NCI-H2107 (cell line): ENCODE measurements around the gene PIAS1.
"Not testable (repeated sequence)": the region's sequence is repeated elsewhere in the genome, so short reads cannot be mapped to it uniquely, and the experiment has no call there.

Source experiments
- DNase-seq: peaks from one replicate; lab custom pipeline; 2025; lab: John Stamatoyannopoulos, UW

Gene PIAS1

DNA sequence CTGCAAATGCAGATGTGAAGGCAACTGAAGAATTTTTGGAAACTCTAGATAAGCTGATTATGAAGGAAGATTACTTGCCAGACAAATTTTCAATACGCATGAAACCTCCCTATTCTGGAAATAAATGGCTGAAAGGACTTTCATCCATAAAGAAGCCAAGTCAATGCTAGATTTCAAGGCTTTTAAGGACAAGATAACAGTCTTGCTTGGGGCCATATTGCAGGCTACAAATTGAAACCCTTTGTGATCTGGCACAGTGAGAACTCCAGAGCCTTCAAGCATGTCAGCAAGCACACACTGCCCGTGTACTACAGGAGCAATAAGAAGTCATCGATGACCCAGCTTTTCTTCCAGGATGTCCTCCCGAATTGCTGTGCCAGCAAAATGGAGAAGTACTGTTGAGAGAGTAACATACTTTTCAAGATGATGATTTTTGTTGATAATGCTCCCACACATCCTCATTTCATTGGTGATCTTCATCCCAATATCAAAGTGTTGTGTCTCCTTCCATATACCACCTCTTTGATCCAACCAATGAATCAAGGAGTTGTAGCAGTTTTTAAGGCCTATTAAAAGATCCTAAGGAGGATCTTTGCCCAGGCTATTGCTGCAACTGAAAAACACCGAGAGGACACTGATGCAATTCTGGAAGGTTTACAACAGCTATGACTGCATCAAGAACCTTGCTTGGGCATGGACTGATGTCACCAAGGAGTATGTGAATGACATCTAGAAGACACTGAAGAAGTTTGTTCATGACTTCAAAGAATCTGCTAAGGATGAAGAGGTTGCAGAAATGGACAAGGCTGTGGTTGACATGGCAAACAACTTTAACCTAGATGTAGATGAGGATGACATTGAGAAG is 130.7 kb downstream of the PIAS1 start:
- no peak for DNase-seq

DNA sequence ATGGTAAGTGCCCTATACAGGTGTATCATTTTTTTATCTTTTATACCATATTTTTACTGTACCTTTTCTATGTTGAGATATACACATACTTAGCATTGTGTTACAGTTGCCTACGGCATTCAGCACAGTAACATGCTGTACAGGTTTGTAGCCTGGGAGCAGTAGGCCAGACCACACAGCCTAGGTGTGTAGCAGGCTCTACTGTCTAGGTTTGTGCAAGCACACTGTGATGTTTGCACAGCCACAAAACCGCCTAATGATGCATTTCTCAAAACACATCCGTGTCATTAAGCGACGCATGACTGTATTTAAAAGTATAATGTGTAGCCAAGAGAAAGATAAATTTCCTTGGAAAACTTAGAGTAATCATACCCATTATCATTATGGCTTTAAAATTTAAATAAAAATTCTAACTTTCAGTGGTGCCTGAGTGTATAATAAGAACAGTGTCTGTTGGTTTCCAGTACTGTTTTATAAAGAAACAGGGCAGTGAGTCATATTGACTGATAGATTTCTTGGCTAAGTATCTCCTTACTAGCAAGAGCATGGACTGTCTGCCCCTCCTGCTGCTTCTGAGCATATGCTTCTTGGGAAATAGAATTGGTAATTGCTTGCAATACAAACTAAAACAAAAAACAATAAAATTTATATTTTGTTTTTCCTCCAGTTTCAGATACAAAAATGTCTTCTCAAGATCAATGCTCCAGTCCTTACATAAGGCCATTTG is 132.7 kb downstream of the PIAS1 start:
- no peak for DNase-seq

DNA sequence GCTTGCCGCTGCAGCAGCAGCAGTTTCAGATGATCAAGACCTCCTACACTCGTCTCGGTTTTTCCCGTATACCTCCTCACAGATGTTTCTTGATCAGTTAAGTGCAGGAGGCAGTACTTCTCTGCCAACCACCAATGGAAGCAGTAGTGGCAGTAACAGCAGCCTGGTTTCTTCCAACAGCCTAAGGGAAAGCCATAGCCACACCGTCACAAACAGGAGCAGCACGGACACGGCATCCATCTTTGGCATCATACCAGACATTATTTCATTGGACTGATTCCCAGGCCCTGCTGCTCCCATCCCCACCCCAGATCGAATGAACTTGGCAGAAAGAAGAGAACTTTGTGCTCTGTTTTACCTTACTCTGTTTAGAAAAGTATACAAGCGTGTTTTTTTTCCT is 133.4 kb downstream of the PIAS1 start:
- no peak for DNase-seq

DNA sequence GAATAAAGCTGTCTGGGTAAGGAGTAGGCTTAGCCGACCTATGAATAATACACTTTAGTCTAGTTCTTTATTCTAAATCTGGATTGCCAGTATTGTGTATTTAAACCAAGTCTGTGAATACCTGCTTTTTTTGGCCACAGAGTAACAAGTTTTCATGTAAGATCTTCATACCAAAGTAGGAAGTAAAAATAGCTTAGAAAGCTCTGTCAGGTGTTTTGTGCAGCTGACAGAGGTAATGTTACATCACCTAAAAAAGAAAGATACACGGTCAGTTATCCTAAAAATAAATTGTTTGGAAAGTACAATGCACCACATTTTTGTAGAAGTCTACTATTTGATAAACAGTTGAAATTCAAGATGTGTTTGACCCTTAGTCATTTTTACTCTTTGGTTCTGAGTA is 134.5 kb downstream of the PIAS1 start:
- DNase-seq, result no peak

DNA sequence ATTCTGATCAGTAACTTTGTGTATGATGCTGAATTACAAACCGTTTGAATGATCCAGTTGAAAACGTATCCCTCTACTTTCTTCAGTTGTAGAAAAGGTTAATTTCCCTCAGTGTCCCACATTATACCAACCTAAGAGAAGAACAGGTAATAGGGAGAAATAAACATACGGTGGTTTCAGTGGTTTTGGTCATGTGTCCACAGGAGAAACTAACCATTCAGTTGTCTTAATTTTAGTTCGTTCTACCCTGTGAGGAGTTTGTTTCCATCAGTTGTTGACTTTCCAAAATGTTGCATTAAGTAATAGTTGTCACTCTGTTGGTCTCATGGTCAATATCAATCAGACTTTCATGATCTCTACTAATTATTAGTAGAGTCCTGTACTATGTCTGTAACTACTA is 135.9 kb downstream of the PIAS1 start:
- no peak for DNase-seq

DNA sequence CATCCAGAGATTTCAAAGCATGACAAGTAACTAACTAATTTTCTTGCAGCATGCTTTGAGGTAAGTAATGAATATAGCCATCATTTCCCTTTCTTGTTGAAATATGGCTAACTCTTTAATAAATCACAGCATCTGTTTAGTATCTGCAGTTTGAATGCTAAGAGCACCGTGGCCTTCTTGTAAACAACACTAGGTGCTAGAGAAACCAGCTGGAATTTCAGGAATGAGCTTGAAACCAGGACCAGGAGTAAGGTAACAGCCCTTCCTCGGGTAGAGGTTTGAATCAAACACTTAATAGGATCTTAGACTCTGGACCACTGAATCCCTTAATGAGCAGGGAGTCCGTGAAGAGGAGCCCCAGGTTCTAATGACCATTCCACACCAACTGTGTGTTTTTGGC is 137.4 kb downstream of the PIAS1 start:
- DNase-seq, result no peak

DNA sequence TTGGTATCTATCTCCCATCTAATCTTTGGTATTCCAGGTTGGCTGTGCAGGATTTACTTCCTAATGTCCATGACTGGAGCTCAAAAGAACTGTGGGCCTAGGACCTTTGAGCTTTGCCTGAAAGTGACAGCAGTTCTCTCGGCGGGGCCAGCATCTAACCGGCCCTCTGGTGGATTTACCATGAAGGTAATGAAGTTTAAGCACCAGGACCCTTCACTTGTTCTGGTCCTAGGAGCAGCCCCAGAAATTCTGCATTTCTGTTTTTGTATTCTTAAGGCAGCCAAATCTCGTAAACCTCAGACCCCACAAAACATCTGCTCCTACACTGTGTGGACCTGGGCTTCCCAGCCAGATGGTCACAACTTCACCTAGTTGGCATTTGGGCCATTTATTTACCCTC is 138.0 kb downstream of the PIAS1 start:
- no peak for DNase-seq

DNA sequence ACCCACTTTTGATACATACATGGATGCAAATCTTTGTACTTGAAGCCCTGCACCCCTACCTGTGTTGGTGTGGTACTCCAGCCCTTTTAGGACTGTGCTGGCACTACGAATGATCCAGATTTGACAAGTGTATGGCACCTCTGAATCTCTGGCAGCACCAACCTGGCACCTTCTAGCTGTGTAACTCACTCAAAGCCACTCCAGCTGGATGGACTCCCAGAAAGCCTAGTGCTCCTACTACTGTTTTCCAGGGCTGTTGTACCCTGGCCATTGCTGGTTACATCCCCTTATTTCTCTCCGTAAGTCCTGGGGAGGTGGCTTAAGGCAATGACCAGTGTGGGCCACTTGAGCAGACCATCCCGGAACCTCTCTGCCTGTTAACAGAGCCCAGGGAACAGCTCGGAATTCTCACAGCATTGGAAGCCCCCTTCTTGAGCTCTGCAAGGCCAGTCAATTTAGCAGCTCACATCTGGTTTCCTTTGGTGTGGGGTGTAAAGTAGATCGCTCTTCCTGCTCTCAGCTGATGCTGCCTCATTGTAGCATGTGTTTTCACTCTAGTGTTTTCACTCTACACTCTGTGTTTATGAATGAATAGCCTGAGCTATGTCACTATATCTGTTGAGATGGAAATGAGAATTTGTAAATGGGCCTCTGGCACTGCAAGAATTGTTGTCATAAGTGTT is 138.8 kb downstream of the PIAS1 start:
- DNase-seq, result no peak

DNA sequence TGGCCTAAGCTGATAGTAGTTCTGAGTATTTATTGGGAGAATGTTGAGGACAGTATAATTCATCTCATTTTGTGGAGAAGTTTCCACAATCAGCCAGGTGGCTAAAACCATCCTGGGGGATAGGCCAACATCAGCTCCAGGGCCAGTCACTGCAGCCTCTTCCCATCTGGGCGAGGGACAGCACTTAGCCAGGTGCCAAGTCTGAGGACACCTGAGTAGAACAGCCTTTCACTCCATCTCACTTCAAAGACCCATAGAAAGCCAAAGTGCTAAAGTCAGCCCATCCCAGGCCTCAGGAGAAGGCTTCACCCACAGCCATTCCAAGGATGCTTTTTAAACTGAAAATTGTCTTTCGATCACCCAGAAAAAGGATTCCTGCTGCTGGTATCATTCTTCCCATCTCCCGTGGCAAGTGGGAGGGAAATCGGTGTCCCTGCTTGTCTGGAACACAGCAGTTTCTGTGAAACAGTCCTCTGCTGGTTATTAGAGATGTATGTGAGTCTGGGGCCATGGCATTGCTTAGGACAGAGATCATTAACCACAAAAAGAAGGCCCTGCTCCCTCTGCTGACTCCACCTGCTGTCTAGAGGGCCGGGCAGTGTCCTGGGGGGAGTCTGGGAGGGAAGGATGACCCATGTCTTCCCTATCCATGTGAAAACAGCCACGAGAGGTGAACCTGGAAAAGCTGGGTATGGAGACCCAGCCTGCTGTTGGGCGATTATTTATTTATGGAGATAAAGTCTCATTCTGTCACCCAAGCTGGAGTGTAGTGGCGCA is 141.4 kb downstream of the PIAS1 start:
- DNase-seq, result no peak

DNA sequence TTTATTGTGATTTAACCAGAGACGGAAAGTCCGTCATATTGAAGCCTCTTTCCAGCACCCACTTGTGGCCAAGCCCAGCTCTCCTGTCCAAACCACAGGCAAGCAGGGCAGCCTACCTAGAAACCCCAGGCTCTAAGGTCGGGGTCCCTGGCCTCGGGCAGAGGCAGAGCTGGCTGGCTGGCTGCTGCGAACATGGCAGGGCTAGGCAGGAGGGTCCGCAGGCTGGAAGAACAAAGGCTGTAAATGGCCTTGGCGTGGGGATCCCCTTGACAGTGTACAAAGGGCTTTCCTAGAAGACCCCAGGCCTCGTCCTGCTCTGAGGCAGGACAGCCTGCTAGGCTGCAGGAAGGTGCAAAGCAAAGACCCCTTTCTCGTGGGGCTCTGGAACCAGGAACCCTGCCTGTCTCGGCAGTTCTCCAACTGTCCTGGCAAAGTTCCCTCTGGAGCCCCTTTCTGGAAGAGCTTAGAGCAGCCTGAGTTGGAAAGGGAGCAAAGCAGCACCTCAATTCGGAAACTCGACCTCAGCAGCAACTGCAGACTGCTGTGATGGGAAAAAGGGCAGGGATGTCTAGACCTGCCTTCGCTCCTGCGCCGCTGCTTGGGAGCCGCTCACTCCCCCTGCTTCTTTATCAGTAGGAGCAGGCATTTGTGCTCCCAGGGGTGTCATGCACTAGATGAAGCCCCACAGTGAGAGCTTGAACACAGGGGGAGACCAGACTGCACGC is 142.5 kb downstream of the PIAS1 start:
- no peak for DNase-seq

DNA sequence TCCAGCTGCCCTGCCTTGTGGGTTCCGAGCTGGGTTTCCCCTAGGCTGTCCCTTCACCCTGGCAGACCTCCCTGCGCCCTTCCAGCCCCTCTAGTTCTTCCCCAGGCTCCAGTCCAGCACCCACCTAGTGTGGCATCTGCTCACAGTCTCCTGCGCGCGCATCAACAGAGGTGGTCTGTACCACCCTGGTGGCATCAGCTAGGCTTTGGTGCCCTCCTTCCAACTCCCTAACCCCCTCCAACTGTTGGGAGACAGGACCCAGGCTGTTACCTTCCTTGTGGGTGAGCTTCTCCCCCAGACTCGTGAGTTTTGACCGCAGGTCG is 143.0 kb downstream of the PIAS1 start:
- no peak for DNase-seq

DNA sequence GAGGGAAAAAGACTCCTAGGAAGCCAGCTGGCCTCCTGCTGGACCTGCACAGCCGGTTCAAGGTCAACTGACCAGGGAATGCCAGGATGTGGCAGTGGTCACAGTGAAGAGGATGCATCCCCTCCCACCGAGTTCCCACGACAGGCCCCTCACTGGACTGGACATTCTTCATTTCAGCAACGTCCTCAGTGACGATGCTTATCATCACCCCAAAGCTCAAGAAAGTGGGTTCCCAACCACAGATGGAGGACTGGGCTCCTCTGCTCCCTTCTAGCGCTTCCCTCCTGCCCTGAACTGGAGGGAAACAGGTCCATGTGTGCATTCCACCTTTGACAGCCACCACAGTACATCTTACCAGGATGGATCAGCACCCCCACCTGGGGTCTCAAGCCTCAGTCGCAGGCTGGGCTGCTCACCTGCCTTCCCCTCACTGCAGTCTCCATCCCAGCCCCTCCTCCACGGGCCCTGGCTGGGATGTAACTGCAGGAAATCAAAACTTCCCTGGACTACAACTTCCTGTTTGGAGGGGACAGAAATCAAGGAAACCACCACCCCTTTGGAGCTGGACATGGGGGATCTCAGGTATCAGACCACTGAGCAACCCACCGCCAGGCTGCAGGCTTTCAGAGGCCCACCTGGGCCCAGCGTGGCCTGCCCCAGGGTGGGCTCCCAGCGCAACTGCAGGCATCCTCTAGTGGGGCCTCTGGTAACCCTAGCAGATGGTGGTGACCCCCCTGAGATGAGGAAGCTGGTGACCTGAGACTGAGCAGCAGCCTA is 143.7 kb downstream of the PIAS1 start:
- DNase-seq, result no peak

DNA sequence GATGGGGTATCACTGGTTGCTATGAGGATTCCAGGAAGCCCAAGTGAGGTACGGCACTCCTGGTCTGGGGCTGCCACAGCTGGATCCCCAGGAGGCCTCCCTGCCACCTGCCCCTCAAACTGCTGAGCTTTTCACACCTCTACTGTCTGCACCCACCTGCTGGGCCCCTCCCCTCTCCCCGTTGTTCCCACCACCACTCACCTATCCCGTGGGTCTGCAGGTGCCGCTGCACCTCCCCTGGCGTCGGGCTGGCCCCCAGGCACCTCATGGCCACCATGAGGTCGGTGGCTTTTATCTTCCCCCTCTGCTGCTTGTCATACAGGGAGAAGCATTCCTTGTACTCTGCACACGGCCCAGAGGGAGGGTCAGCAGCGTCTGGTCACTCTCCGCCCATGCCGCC is 145.2 kb downstream of the PIAS1 start:
- DNase-seq, result no peak

DNA sequence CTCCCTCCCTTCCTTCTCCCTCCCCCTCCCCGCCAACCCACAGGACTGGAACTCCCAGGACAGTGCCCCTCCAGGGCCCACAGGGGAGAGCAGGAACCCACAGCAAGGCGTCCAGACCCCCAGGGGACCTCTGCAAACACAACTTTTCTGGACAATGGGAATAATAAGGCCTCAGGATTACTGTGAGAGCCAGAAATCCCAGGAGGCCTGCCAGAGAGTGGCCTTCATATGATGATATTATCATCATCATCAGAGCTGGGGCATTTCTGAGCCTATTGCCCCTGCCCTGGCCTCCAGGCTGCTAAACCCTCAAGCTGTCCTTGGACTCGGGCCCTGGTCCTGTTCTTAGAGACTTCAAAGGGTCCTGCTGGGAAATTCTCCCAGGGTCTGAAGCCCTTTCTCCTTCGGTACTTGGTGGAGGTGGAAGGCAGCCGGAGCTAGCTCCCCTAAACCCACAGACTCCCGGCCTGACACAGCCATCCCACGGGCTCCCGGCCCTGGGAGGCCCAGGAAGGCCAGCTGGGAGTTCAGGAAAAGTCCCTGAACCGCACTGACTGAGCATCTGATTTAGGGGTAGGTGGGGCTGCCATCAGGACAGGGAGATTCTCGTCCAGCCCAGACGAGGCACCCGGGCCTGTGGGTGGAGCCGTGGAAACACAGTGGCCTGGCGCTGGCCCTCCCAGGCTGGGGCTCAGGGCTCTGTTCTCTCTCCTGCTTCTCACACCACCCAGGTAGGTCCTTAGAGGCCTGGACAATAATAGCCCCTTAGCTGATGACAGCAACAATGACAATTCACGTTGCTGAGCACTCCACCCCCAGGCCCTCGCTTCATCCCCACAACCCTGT is 146.1 kb downstream of the PIAS1 start:
- no peak for DNase-seq

DNA sequence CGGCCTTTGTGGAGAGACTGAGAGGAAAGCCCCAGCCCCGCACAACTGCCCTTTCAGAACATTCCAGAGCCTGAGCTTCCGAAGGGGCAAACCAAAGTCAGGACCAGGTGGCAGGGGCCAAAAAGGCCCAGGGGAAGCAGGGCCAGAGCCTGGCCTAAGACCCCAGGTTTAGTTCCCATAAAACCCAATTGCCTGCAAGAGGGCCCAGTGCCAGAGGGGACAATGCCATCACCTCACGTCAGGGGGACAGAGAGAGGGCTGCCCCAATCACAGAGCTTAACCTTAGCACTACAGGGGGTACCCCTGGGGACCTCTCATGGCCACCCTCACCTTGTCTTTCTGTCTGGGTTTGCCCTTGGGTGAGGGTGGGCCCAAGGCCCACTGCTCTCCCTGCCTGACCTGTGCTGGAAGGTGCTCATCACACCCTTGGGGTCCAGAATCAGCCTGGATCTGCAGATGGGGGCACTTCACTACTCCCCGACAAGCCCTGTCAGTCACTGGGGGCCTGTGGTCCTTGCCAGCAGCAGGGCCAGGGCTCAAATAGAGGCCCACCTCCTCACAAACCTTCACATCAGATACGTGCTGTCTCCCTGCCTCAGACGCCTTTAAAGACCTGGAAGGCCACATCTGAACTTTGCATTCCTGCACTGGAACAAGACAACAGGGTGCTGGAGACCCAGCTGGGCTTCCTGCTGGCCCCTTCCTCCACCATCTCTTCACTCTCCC is 147.2 kb downstream of the PIAS1 start:
- DNase-seq, result no peak

DNA sequence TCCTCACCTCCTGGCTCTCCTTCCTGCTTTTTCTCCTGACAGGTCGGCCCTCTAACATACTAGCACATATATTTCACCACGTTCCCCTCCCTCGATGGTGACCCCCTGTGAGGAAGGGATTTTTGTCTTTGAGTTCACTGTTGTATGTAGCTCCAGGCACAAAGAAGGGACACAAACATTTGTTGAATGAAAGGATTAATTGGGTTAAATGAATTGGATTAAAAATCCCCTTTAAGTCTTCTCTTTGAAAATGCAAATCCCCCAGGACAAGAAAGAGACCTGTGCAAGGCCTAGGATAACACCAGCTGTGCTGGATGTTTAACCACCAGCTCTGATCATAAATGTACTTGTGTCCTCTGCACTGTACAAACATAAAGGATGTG is 147.8 kb downstream of the PIAS1 start:
- DNase-seq, result no peak

DNA sequence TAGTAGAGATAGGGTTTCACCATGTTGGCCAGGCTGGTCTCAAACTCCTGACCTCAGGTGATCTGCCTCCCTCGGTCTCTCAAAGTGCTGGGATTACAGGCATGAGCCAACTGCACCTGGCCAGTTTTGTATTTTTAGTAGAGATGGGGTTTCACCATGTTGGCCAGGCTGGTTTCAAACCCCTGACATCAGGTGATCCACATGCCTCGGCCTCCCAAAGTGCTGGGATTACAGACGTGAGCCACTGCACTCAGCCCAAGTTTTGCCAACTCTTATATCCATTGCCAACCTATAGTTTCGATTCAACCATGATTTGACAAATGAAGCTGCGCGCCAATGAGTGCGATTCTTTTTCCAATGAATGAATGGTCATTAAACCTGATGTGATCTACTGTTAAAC is 148.9 kb downstream of the PIAS1 start:
- DNase-seq, result not testable (repeated sequence)

DNA sequence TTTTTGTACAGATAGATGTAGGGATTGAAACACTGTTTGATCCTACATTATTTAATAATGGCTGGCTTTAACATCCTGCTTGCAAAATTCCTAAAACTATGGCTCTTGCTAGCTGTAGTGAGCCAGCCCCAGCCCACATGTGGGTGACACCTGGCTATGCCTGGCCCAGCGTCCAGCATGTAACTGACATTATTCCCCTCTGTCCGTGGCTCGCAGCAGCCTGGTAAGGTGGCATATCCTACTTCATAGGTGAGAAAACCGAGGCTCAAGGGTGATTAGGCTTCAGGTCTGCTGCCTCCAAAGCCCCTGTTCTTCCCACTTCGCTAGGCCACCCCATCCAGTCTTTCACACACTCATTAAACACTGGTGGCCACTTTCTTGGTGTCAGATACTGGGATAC is 149.4 kb downstream of the PIAS1 start:
- no peak for DNase-seq

DNA sequence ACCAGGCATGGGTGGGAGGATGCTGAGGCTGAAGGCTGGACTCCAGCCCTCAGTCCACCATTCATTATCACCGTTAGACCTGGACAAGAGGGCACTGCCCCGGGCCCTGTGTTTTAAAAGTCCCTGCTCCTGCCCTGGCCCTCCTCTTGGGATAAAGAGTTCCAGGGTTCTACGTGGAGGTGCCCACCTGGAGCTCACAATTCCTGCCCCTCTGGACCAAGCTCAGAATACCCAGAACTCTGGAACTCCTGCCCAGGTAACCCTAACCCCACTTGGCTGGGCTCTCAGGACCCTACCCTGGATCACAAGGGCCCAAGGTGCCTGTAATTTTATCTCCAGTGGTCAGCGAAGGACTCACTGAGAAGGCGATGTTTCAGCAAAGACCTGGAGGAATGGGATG is 149.8 kb downstream of the PIAS1 start:
- no peak for DNase-seq
